ENCODE data around the gene SCGB2B2. TPM values are rescaled to one million over a fixed set of nuclear protein-coding genes. Genes with fewer than 3 reads are reported as not detected.

SCGB2B2 gene

DNA sequence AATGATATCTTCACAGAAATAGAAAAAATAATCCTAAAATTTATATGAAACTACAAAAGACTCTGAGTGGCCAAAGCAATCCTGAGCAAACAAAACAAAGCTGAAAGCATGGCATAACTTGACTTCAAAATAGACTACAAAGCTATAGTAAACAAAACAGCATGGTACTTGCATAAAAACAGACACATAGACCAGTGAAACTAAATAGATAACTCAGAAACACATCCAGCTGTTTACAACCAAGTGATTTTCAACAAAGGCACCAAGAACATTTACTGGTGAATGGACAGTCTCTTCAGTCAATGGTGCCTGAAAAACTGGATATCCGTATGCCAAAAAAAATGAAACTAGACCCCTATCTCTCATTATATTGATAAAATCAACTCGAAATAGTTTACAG is 25.2 kb downstream of the SCGB2B2 start:
- Histone ChIP-seq H3K9me3 (replicated peaks; ENCODE audit: low read length) (peaks cover 8% of the 10 kb centered on the region), H3K4me1 (ENCODE audit: control insufficient read depth, insufficient read depth, low read length) (no peaks in the 10 kb centered on the region), H3K27me3 (ENCODE audit: control insufficient read depth, insufficient read depth, low read length) (no peaks in the 10 kb centered on the region), H3K9ac (ENCODE audit: low read depth, low read length) (no peak overlapping the region), H3K36me3 (ENCODE audit: insufficient read depth, low read length) (no peaks in the 10 kb centered on the region), H3K4me3 (ENCODE audit: low read length) (no peak overlapping the region), H3K4me2 (ENCODE audit: low read length) (no peak overlapping the region)

DNA sequence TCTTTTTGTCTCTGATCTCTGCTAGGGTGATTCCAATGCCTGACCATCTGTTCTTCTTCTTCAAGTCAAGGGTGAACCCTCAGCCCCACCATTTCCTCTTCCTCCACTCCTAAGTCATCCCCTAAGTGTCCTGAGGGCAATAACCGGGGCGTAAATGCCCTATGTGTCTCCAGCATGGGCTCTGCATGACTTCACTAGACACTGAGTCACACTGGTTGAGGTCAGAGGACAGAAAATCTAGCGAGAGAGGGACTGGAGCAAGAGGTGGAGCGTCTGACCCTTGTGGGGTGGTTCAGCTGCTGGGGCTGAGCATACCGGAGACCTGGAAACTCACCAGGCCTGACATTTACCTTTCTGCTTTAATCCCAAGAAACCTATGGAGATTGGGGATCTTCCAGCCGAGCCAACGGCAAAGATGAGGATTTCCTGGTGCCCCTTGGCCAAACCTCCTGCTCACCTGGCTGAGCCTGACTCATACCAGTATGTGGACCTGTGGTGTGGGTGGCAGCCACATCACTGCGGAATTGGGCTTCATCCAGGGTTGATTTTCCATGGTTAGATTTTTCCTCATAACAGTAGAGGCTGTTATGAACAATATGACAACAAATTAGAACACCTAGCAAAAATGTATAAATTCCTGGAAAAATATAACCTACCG is 26.9 kb downstream of the SCGB2B2 start:
- Histone ChIP-seq H3K4me1 (ENCODE audit: control insufficient read depth, insufficient read depth, low read length) (no peaks in the 10 kb centered on the region), H3K4me2 (ENCODE audit: low read length) (no peak overlapping the region), H3K27me3 (ENCODE audit: control insufficient read depth, insufficient read depth, low read length) (no peaks in the 10 kb centered on the region), H3K9me3 (replicated peaks; ENCODE audit: low read length) (peaks cover 8% of the 10 kb centered on the region), H3K9ac (ENCODE audit: low read depth, low read length) (no peak overlapping the region), H3K36me3 (ENCODE audit: insufficient read depth, low read length) (no peaks in the 10 kb centered on the region), H3K4me3 (ENCODE audit: low read length) (no peak overlapping the region)

DNA sequence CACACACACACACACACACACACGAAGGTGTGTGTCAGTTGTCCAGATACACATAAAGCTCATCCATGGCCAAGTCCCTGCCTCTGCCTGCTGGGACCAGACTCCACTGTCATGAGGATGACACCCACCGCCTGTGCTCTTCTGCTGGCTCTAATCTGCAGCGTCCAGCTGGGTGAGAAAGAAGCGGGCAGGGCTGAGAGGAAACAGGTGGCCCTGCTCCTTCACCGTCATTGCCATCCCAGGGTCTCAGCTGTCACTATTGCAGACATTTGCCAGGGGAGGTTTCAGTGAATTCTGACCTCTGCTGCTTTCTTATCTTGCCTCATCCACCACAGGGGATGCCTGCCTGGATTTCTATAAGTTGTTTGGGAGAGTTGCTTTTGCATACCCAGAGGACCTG is 31.4 kb downstream of the SCGB2B2 start:
- H3K9ac ChIP-seq (ENCODE audit: low read depth, low read length): no peak overlapping the region
- no peaks in the 10 kb centered on the region for H3K4me1 ChIP-seq (ENCODE audit: control insufficient read depth, insufficient read depth, low read length)
- H3K4me3 ChIP-seq (ENCODE audit: low read length): no peak overlapping the region
- no peaks in the 10 kb centered on the region for H3K9me3 ChIP-seq (replicated peaks; ENCODE audit: low read length)
- no peak overlapping the region for H3K4me2 ChIP-seq (ENCODE audit: low read length)
- H3K36me3 ChIP-seq (ENCODE audit: insufficient read depth, low read length): no peaks in the 10 kb centered on the region
- no peaks in the 10 kb centered on the region for H3K27me3 ChIP-seq (ENCODE audit: control insufficient read depth, insufficient read depth, low read length)

DNA sequence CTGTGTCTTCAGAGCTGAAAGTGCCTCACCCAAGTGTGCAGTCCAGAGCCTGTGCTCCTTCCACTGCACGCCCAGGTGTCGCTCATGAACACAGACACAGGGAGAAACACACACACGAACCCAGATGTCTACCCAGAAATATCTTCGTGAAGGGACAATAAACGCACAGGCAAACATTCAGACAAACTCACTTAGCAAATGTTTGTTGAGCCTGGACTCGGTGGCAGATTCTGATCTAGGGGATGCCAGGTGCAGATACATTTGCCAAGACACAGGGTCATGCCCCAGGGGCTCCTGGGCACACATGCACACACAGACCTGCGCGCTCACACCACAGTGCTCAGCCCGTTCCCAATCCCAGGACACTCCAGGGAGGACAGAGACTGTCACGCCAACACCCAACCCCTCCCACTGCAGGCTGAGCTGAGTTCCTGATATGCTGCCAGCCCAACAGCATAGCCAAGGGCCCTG is 31.9 kb downstream of the SCGB2B2 start:
- no peaks in the 10 kb centered on the region for H3K36me3 ChIP-seq (ENCODE audit: insufficient read depth, low read length)
- no peaks in the 10 kb centered on the region for H3K27me3 ChIP-seq (ENCODE audit: control insufficient read depth, insufficient read depth, low read length)
- H3K9ac ChIP-seq (ENCODE audit: low read depth, low read length): no peak overlapping the region
- H3K4me3 ChIP-seq (ENCODE audit: low read length): no peak overlapping the region
- H3K4me2 ChIP-seq (ENCODE audit: low read length): no peak overlapping the region
- H3K9me3 ChIP-seq (replicated peaks; ENCODE audit: low read length): no peaks in the 10 kb centered on the region
- no peaks in the 10 kb centered on the region for H3K4me1 ChIP-seq (ENCODE audit: control insufficient read depth, insufficient read depth, low read length)

DNA sequence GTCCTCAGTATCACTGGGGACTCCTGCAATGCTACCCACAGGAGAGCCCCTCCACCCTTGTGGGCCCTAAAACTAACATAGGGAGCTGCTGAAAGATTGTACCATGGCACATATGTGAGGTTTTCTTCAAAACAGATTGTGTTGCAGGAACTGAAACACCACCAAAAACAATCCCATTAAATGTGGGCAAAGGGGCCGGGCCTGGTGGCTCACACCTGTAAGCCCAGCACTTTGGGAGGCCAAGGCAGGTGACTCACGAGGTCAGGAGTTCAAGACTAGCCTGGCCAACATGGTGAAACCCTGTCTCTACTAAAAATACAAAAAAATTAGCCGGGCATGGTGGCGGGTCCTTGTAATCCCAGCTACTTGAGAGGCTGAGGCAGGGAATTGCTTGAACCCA is 34.7 kb downstream of the SCGB2B2 start:
- H3K4me3 ChIP-seq (ENCODE audit: low read length): no peak overlapping the region
- no peaks in the 10 kb centered on the region for H3K36me3 ChIP-seq (ENCODE audit: insufficient read depth, low read length)
- no peak overlapping the region for H3K9ac ChIP-seq (ENCODE audit: low read depth, low read length)
- H3K9me3 ChIP-seq (replicated peaks; ENCODE audit: low read length): no peaks in the 10 kb centered on the region
- no peak overlapping the region for H3K4me2 ChIP-seq (ENCODE audit: low read length)
- H3K4me1 ChIP-seq (ENCODE audit: control insufficient read depth, insufficient read depth, low read length): no peaks in the 10 kb centered on the region
- H3K27me3 ChIP-seq (ENCODE audit: control insufficient read depth, insufficient read depth, low read length): no peaks in the 10 kb centered on the region

DNA sequence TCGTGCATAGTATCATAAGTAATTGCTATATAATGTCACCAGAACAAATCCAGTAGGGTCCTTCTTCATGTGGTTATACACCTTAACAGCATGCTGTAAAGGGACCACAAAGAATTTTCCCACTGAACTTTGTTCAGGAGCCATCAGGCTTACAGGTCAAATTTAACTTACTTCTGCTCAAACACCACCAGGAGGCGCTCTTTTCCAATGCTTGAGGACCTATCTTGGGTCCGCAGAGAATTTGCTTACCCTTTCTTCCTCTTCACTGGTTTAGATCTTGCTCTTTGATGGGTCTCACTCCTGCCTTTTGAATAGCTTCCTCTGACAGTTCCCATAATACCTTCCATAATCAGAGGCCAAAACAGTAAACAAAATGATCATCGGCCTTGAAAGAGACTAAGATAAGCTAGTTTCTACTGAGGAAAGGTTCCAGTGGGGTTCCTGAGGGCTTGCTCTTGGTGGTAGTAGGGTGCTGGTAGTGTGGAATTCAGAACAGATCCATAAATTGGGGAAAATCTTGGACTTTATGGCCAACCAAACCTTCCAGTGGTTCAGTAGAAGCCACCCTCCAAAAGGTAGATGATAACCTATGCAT is 37.4 kb downstream of the SCGB2B2 start:
- no peak overlapping the region for H3K4me2 ChIP-seq (ENCODE audit: low read length)
- no peaks in the 10 kb centered on the region for H3K27me3 ChIP-seq (ENCODE audit: control insufficient read depth, insufficient read depth, low read length)
- no peaks in the 10 kb centered on the region for H3K36me3 ChIP-seq (ENCODE audit: insufficient read depth, low read length)
- H3K4me3 ChIP-seq (ENCODE audit: low read length): no peak overlapping the region
- H3K9ac ChIP-seq (ENCODE audit: low read depth, low read length): no peak overlapping the region
- peaks cover 5% of the 10 kb centered on the region for H3K9me3 ChIP-seq (replicated peaks; ENCODE audit: low read length)
- no peaks in the 10 kb centered on the region for H3K4me1 ChIP-seq (ENCODE audit: control insufficient read depth, insufficient read depth, low read length)

DNA sequence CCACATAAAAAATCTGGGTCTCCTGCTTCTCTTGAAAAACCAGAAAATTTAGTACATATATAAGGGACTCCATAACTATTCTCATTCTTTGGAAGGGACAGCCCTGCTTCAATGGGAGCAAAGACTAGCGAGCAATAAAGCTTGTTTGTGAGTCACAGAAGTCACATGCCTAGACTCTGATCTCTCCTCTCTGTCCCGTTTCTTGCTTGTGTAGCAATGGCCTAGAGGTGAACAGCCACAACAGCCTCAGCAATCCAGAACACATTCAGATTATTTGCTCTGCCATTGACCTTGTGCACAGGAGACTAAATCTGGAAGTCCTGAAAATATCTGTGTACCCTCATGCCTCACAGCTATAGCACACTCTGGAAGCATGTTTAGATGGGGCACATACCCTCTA is 43.2 kb downstream of the SCGB2B2 start:
- Histone ChIP-seq H3K4me1 (ENCODE audit: control insufficient read depth, insufficient read depth, low read length) (no peaks in the 10 kb centered on the region), H3K4me2 (ENCODE audit: low read length) (no peak overlapping the region), H3K4me3 (ENCODE audit: low read length) (no peak overlapping the region), H3K9me3 (replicated peaks; ENCODE audit: low read length) (peaks cover 5% of the 10 kb centered on the region), H3K27me3 (ENCODE audit: control insufficient read depth, insufficient read depth, low read length) (no peaks in the 10 kb centered on the region), H3K9ac (ENCODE audit: low read depth, low read length) (no peak overlapping the region), H3K36me3 (ENCODE audit: insufficient read depth, low read length) (no peaks in the 10 kb centered on the region)

Small RNAs within 50 kb of the gene (small RNA-seq; reads per million reads assigned to genes)
- not detected for gene RF00611

Data from skeletal muscle satellite cell (primary cell).